Osteocyte (in vitro differentiated cells): ENCODE data around the gene CISH. TPM values are rescaled to one million over a fixed set of nuclear protein-coding genes. Genes with fewer than 3 reads are reported as not detected.
A peak's percentile ranks its signal among the peaks of the same experiment; 100 is the strongest.

Experiments used
- DNase-seq: peaks from one replicate; pipeline ENCODE4 v3.0.0; 2021; ENCODE audit warnings: mixed read lengths; ENCODE audit not compliant: unreplicated experiment; ENCODE audit errors: extremely low spot score
- H3K27ac Mint-ChIP-seq: one replicate; pipeline ENCODE4 v1.8.0; 2021; ENCODE audit warnings: mild to moderate bottlenecking, mixed read lengths; ENCODE audit not compliant: unreplicated experiment
- H3K27me3 Mint-ChIP-seq: one replicate; pipeline ENCODE4 v1.8.0; 2021; ENCODE audit warnings: mixed read lengths; ENCODE audit not compliant: unreplicated experiment
- H3K36me3 Mint-ChIP-seq: one replicate; pipeline ENCODE4 v1.8.0; 2021; ENCODE audit warnings: mixed read lengths; ENCODE audit not compliant: unreplicated experiment
- H3K4me1 Mint-ChIP-seq: one replicate; pipeline ENCODE4 v1.8.0; 2021; ENCODE audit warnings: mixed read lengths; ENCODE audit not compliant: unreplicated experiment
- H3K4me3 Mint-ChIP-seq: one replicate; pipeline ENCODE4 v1.8.0; 2021; ENCODE audit warnings: mild to moderate bottlenecking, moderate library complexity, mixed read lengths; ENCODE audit not compliant: unreplicated experiment
- H3K9me3 Mint-ChIP-seq: one replicate; pipeline ENCODE4 v1.8.0; 2021; ENCODE audit warnings: mixed read lengths; ENCODE audit not compliant: unreplicated experiment
- total RNA-seq: library from RNA; stranded (reverse); gene quantifications from 2 replicates; pipeline ENCODE4 v1.2.1, GENCODE V29; 2021
- TF ChIP-seq, protein P1 (sequence below): fragments of 200-600 bp; sonication (generic); IDR thresholded peaks from 2 replicates; pipeline ENCODE4 v1.5.0; 2021; ENCODE audit warnings: antibody characterized with exemption, mild to moderate bottlenecking, moderate library complexity

Gene CISH
- total RNA-seq, 1 donor from 2014 or later = 1.7 TPM

- no peak for DNase-seq
- TF ChIP-seq, protein P1, sequence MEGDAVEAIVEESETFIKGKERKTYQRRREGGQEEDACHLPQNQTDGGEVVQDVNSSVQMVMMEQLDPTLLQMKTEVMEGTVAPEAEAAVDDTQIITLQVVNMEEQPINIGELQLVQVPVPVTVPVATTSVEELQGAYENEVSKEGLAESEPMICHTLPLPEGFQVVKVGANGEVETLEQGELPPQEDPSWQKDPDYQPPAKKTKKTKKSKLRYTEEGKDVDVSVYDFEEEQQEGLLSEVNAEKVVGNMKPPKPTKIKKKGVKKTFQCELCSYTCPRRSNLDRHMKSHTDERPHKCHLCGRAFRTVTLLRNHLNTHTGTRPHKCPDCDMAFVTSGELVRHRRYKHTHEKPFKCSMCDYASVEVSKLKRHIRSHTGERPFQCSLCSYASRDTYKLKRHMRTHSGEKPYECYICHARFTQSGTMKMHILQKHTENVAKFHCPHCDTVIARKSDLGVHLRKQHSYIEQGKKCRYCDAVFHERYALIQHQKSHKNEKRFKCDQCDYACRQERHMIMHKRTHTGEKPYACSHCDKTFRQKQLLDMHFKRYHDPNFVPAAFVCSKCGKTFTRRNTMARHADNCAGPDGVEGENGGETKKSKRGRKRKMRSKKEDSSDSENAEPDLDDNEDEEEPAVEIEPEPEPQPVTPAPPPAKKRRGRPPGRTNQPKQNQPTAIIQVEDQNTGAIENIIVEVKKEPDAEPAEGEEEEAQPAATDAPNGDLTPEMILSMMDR = no peak
- peak within 1 kb of the TSS; percentile 97 for H3K4me3 Mint-ChIP-seq
- no peaks in the 10 kb centered on the region for H3K36me3 Mint-ChIP-seq
- H3K9me3 Mint-ChIP-seq = no peaks in the 10 kb centered on the region
- H3K27me3 Mint-ChIP-seq = no peaks in the 10 kb centered on the region
- peak within 1 kb of the TSS; percentile 95 for H3K27ac Mint-ChIP-seq
- H3K4me1 Mint-ChIP-seq = peaks cover 17% of the 10 kb centered on the region
These were observed 44.0 kb downstream of the CISH start, which contains the start of gene C3orf18 for GRCh38 chr3:50567386-50568167. TSS of gene C3orf18 (minus strand) at chr3:50567747. CDS start at chr3:50565699, 2,048 bp downstream.

GRCh38 chr3:50567011-50567385, 44.6 kb downstream of the CISH start:
- Mint-ChIP-seq H3K4me3 (peak overlapping the region; percentile 26), H3K27ac (no peak overlapping the region), H3K27me3 (no peaks in the 10 kb centered on the region), H3K9me3 (no peaks in the 10 kb centered on the region), H3K36me3 (no peaks in the 10 kb centered on the region), H3K4me1 (peaks cover 17% of the 10 kb centered on the region)
- TF ChIP-seq, protein P1 = no peak
- DNase-seq = no peak

GRCh38 chr3:50564321-50564720, 47.3 kb downstream of the CISH start:
- Mint-ChIP-seq H3K4me1 (peaks cover 7% of the 10 kb centered on the region), H3K27me3 (no peaks in the 10 kb centered on the region), H3K4me3 (no peak overlapping the region), H3K36me3 (no peaks in the 10 kb centered on the region), H3K9me3 (no peaks in the 10 kb centered on the region), H3K27ac (no peak overlapping the region)
- DNase-seq = no peak
- TF ChIP-seq, protein P1 = no peak

DNA sequence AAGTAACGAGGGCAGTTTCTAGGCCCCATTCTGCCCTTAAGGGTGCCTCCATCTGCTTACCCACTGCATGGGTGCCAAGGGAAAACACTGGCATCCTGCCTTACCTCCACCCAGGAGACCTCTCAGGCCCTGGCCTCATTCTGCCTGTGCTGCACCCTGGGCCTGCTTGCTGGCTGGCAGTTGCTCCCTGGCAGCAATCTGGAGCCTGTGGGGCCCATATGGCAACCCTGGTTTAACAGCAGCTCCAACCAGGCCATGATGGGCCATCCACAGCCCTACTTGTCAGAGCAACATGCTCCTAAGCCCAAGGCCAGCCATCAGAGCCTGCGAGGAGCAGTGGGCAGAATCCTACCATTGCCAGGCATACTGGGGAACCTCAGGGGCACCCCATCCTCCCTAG, 47.7 kb downstream of the CISH start:
- no peak overlapping the region for H3K4me3 Mint-ChIP-seq
- no peak for DNase-seq
- no peaks in the 10 kb centered on the region for H3K36me3 Mint-ChIP-seq
- peaks cover 7% of the 10 kb centered on the region for H3K4me1 Mint-ChIP-seq
- no peaks in the 10 kb centered on the region for H3K27me3 Mint-ChIP-seq
- TF ChIP-seq, protein P1 = no peak
- H3K9me3 Mint-ChIP-seq = no peaks in the 10 kb centered on the region
- H3K27ac Mint-ChIP-seq = no peak overlapping the region

DNA sequence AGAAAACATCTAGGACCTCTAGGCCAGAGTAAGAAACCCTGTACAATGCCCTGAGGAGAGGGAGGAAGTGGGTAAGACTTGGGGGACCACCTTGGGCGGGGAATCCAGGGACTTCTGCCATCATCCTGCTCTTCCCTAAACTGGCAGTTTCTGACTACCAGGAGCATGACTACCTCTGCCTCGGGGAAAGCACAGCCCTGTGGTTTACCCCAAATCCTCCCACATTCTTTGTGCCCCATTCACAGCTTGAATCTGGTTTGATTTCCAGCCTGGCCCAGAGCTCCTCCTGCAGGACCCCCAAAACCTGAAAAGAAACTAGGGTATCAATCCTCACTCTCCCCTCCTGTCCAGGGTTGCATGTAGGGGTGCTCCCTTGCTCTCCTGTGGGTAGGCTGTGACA, 48.7 kb downstream of the CISH start:
- Mint-ChIP-seq H3K27ac (no peak overlapping the region), H3K36me3 (no peaks in the 10 kb centered on the region), H3K27me3 (no peaks in the 10 kb centered on the region), H3K4me3 (no peak overlapping the region), H3K4me1 (peaks cover 2% of the 10 kb centered on the region), H3K9me3 (no peaks in the 10 kb centered on the region)
- DNase-seq = no peak
- TF ChIP-seq, protein P1 = no peak
